KBM-7 (cell line): ENCODE results near the gene KLHL18.
A peak's percentile ranks its signal among the peaks of the same experiment; 100 is the strongest.
"Not testable (repeated sequence)": the region's sequence is repeated elsewhere in the genome, so short reads cannot be mapped to it uniquely, and the experiment has no call there.

Experiments used
- DNase-seq: peaks from one replicate; pipeline ENCODE4 v3.0.0-alpha.2; 2015
- in situ Hi-C: fragments of 300-500 bp; cut with MboI; formaldehyde crosslinking; loops from 2 replicates; pipeline ENCODE4 v1.14.3; 2020; ENCODE audit warnings: low sequenced_read_pairs, low pct_unique_long_range_greater_than_20kb, mixed read lengths

Gene KLHL18

GRCh38 chr3:47301456-47301855, 18.7 kb downstream of the KLHL18 start:
- no peak for DNase-seq

GRCh38 chr3:47306022-47306421, 23.3 kb downstream of the KLHL18 start:
- no peak for DNase-seq
- in situ Hi-C loops: no loop called here

More at GRCh38 chr3:47301456-47301855, 18.7 kb downstream of the KLHL18 start:
- in situ Hi-C loops: no loop called here

GRCh38 chr3:47309231-47309630, 26.5 kb downstream of the KLHL18 start:
- in situ Hi-C loops, DNase-seq: not testable (repeated sequence)

GRCh38 chr3:47310391-47310790, 27.6 kb downstream of the KLHL18 start:
- DNase-seq: no peak
- in situ Hi-C loops: no loop called here

- no peak for DNase-seq
- in situ Hi-C loops: no loop called here
Measured at GRCh38 chr3:47313341-47314055, 30.8 kb downstream of the KLHL18 start.

- in situ Hi-C loops: no loop called here
- DNase-seq: peak; percentile 12
Measured at GRCh38 chr3:47314056-47314764, 31.5 kb downstream of the KLHL18 start.

GRCh38 chr3:47315069-47315647, 32.4 kb downstream of the KLHL18 start:
- in situ Hi-C loops: no loop called here
- DNase-seq: peak; percentile 46

GRCh38 chr3:47316151-47316550, 33.4 kb downstream of the KLHL18 start:
- DNase-seq, in situ Hi-C loops: not testable (repeated sequence)

GRCh38 chr3:47318916-47319315, 36.2 kb downstream of the KLHL18 start:
- no peak for DNase-seq
- in situ Hi-C loops: no loop called here

- in situ Hi-C loops: no loop called here
- no peak for DNase-seq
Measured at GRCh38 chr3:47319956-47320355, 37.2 kb downstream of the KLHL18 start.

GRCh38 chr3:47323431-47324277, 40.9 kb downstream of the KLHL18 start:
- no peak for DNase-seq
- in situ Hi-C loops: no loop called here

GRCh38 chr3:47324278-47324865, 41.6 kb downstream of the KLHL18 start:
- peak; percentile 75 for DNase-seq
- in situ Hi-C loops: no loop called here

GRCh38 chr3:47333907-47334306, 51.2 kb downstream of the KLHL18 start:
- in situ Hi-C loops: no loop called here
- no peak for DNase-seq

GRCh38 chr3:47337656-47338055, 54.9 kb downstream of the KLHL18 start:
- in situ Hi-C loops: no loop called here
- no peak for DNase-seq

GRCh38 chr3:47339951-47340350, 57.2 kb downstream of the KLHL18 start:
- in situ Hi-C loops: no loop called here
- no peak for DNase-seq

GRCh38 chr3:47340866-47341265, 58.1 kb downstream of the KLHL18 start:
- in situ Hi-C loops: no loop called here
- DNase-seq: no peak

- in situ Hi-C loops: no loop called here
- no peak for DNase-seq
Measured at GRCh38 chr3:47342151-47342550, 59.4 kb downstream of the KLHL18 start.

- in situ Hi-C loops: no loop called here
- no peak for DNase-seq
Measured at GRCh38 chr3:47342812-47343211, 60.1 kb downstream of the KLHL18 start.

GRCh38 chr3:47343471-47343971, 60.8 kb downstream of the KLHL18 start:
- DNase-seq: no peak
- in situ Hi-C loops: no loop called here
